ENCODE measurements around the gene CD276. TPM values are rescaled to one million over a fixed set of nuclear protein-coding genes. Genes with fewer than 3 reads are reported as not detected.

Gene CD276
- total RNA-seq, 4 donors from 2014 or later: 42.6 to 93.3 (median 70.9) TPM

- TF ChIP-seq POLR2A (IDR thresholded peaks at IDR 0.05) (no peak), EP300 (IDR thresholded peaks at IDR 0.05) (no peak)
- TF ChIP-seq, protein P1, sequence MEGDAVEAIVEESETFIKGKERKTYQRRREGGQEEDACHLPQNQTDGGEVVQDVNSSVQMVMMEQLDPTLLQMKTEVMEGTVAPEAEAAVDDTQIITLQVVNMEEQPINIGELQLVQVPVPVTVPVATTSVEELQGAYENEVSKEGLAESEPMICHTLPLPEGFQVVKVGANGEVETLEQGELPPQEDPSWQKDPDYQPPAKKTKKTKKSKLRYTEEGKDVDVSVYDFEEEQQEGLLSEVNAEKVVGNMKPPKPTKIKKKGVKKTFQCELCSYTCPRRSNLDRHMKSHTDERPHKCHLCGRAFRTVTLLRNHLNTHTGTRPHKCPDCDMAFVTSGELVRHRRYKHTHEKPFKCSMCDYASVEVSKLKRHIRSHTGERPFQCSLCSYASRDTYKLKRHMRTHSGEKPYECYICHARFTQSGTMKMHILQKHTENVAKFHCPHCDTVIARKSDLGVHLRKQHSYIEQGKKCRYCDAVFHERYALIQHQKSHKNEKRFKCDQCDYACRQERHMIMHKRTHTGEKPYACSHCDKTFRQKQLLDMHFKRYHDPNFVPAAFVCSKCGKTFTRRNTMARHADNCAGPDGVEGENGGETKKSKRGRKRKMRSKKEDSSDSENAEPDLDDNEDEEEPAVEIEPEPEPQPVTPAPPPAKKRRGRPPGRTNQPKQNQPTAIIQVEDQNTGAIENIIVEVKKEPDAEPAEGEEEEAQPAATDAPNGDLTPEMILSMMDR (IDR thresholded peaks at IDR 0.05): no peak
- Histone ChIP-seq H3K4me1 (peaks cover 0 to 27% (median 4%) of the 10 kb centered on the region in 4 donors), H3K36me3 (no peaks in the 10 kb centered on the region), H3K27me3 (peaks cover 0 to 14% of the 10 kb centered on the region in 2 donors), H3K9me3 (no peaks in the 10 kb centered on the region), H3K27ac (no peak overlapping the region), H3K4me3 (no peak overlapping the region)
- DNase-seq (ENCODE audit: low spot score in 2 of 2): no peak
- 29 to 33% methylated on average over 7 of the region's 7 CpGs for WGBS, 2 donors
These were observed 62.7 kb downstream of the CD276 start for GRCh38 chr15:73746883-73747282.

- no peak for TF ChIP-seq POLR2A (IDR thresholded peaks at IDR 0.05)
- no peak for TF ChIP-seq EP300 (IDR thresholded peaks at IDR 0.05)
- TF ChIP-seq, protein P1 (IDR thresholded peaks at IDR 0.05): no peak
- Histone ChIP-seq H3K27me3 (peaks cover 0 to 21% of the 10 kb centered on the region in 2 donors), H3K9me3 (no peaks in the 10 kb centered on the region), H3K36me3 (no peaks in the 10 kb centered on the region), H3K27ac (no peak overlapping the region), H3K4me1 (peaks cover 0 to 25% (median 8%) of the 10 kb centered on the region in 4 donors), H3K4me3 (no peak overlapping the region)
- WGBS, 2 donors: 90% methylated on average over 11 of the region's 11 CpGs
- no peak for DNase-seq (ENCODE audit: low spot score in 2 of 2)
These were observed 63.8 kb downstream of the CD276 start for GRCh38 chr15:73747847-73748590.

GRCh38 chr15:73748730-73749129, 64.5 kb downstream of the CD276 start:
- Histone ChIP-seq H3K4me3 (no peak overlapping the region), H3K27me3 (peaks cover 0 to 21% of the 10 kb centered on the region in 2 donors), H3K9me3 (no peaks in the 10 kb centered on the region), H3K36me3 (no peaks in the 10 kb centered on the region), H3K4me1 (peaks cover 0 to 29% (median 8%) of the 10 kb centered on the region in 4 donors), H3K27ac (no peak overlapping the region)
- TF ChIP-seq, protein P1 (IDR thresholded peaks at IDR 0.05): no peak
- no peak for TF ChIP-seq EP300 (IDR thresholded peaks at IDR 0.05)
- no peak for TF ChIP-seq POLR2A (IDR thresholded peaks at IDR 0.05)
- no peak for DNase-seq (ENCODE audit: low spot score in 2 of 2)
- 57 to 65% methylated on average over 6 of the region's 6 CpGs for WGBS, 2 donors

DNA sequence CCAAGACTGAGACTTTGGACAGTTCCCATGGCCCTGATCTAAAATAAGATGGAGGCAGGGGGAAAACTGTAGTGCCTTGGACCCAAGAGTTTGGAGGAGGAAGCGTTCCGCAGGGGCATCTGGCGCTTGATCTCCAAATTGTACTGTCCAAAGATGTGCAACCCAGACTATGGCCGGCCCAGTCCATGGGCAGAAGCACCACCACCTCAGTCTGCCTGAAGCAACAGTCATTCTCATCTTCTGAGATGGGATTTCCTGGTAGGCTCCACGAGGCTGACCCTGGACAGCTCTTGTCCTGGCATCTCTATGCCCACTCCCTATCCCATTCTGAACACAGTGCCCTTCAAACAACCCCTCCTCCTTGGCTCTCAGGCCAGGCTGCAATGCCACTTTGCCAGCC, 65.3 kb downstream of the CD276 start:
- 91 to 94% methylated on average over 5 of the region's 5 CpGs for WGBS, 2 donors
- no peak for TF ChIP-seq POLR2A (IDR thresholded peaks at IDR 0.05)
- TF ChIP-seq EP300 (IDR thresholded peaks at IDR 0.05): no peak
- TF ChIP-seq, protein P1 (IDR thresholded peaks at IDR 0.05): no peak
- Histone ChIP-seq H3K9me3 (no peaks in the 10 kb centered on the region), H3K36me3 (no peaks in the 10 kb centered on the region), H3K4me3 (no peak overlapping the region), H3K4me1 (peaks cover 0 to 29% (median 8%) of the 10 kb centered on the region in 4 donors), H3K27me3 (peaks cover 0 to 21% of the 10 kb centered on the region in 2 donors), H3K27ac (no peak overlapping the region)
- no peak for DNase-seq (ENCODE audit: low spot score in 2 of 2)

DNA sequence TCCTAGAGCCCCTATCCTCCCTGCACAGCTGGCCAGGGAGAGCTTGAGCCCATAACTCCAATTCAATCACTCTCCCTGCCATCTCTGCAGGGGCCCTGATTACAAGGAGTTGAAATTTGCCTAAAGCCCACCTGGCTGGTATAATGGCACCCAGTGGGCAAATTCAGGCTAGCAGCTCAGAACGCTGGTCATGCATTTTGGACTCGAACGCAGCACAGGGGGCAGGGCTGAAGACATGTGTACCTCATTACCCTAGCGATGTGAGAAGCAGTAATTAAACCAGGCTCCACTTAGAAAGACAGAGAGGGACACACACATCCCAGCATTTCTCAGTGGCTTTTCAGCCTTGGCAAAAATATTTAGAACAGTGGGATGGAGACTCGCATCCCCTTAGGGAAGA, 65.8 kb downstream of the CD276 start:
- Histone ChIP-seq H3K27me3 (peaks cover 0 to 21% of the 10 kb centered on the region in 2 donors), H3K27ac (no peak overlapping the region), H3K9me3 (no peaks in the 10 kb centered on the region), H3K36me3 (no peaks in the 10 kb centered on the region), H3K4me3 (no peak overlapping the region), H3K4me1 (peaks cover 0 to 29% (median 8%) of the 10 kb centered on the region in 4 donors)
- TF ChIP-seq EP300 (IDR thresholded peaks at IDR 0.05) (no peak), POLR2A (IDR thresholded peaks at IDR 0.05) (no peak)
- TF ChIP-seq, protein P1 (IDR thresholded peaks at IDR 0.05): no peak
- WGBS, 2 donors: 78 to 87% methylated on average over 5 of the region's 5 CpGs
- no peak for DNase-seq (ENCODE audit: low spot score in 2 of 2)
